AG04450 (cell line): ENCODE measurements around the gene VAC14. TPM values are rescaled to one million over a fixed set of nuclear protein-coding genes. Genes with fewer than 3 reads are reported as not detected.

ENCODE experiments used
- CTCF ChIA-PET: fragments of 300-600, 350-600 bp; formaldehyde crosslinking; extraction: SDS; loops from one replicate; lab custom pipeline; 2022; ENCODE audit warnings: antibody characterized with exemption, inconsistent platforms; lab: Charles Lee
- POLR2A ChIA-PET: fragments of 350-600 bp; formaldehyde crosslinking; extraction: SDS; loops from one replicate; lab custom pipeline; 2021; ENCODE audit warnings: antibody characterized with exemption, inconsistent platforms; lab: Yijun Ruan, JAX
- DNase-seq: peaks from one replicate; pipeline ENCODE4 v3.0.0-alpha.2; 2011; ENCODE audit warnings: low read depth, low spot score
- H3K27ac ChIP-seq: one replicate; pipeline ENCODE4 v1.5.1; 2012; ENCODE audit warnings: low read depth, low read length, control low read depth
- H3K27me3 ChIP-seq: one replicate; pipeline ENCODE4 v1.6.0; 2012; ENCODE audit warnings: low read length; ENCODE audit not compliant: control insufficient read depth, insufficient read depth
- H3K4me3 ChIP-seq: 2 replicates; pipeline ENCODE4 v1.5.1; 2011; ENCODE audit warnings: mild to moderate bottlenecking, low read depth, low read length, control low read depth
- H3K9me3 ChIP-seq: 2 replicates; pipeline ENCODE4 v1.5.1; 2012; ENCODE audit warnings: low read length; ENCODE audit not compliant: control insufficient read depth, insufficient read depth
- polyA plus RNA-seq: library from polyadenylated mRNA; depleted of rRNA; stranded (reverse); fragments of >200 nt; gene quantifications from 2 replicates; pipeline ENCODE4 v1.2.3, GENCODE V29; 2011
- TF ChIP-seq, protein P1 (sequence below): IDR thresholded peaks from 2 replicates; pipeline ENCODE4 v1.5.1; 2011; ENCODE audit warnings: low read depth, low read length, control low read depth, inconsistent platforms

VAC14 gene
- polyA plus RNA-seq, 1 experiment: 30.2 TPM

DNA sequence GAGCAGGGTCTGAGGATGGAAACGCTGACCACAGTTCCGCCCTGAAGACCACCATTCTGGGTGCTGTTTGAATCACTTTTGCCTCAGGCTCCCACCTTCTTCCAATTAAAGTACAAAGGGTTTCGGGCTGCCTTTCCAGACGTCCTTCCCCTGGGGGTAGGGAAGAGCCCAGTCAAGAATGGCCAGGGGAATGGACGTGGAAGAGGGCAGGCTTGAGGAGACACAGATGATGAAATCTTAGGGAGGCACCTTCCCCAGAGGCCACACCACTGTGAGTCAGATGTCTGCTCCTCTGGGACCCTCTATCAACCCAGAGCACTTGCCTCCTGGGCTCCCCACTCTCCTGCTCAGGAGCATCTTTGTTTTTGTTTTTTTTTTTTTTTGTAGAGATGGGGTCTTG, 87.6 kb downstream of the VAC14 start:
- Histone ChIP-seq H3K9me3 (no peaks in the 10 kb centered on the region; the same call in 1 of the 2 replicates), H3K27me3 (no peaks in the 10 kb centered on the region), H3K4me3 (no peak overlapping the region), H3K27ac (peak overlapping the region; percentile 11)
- no peak for DNase-seq
- ChIA-PET POLR2A (interaction anchor here (0.9 kb wide), 1 partner anchor 10 kb away, joined by 6 read pairs; no protein-coding TSS in a partner anchor), CTCF (interaction anchor here (1.9 kb wide), 1 partner anchor 25 kb away, joined by 10 read pairs; no protein-coding TSS in a partner anchor)
- TF ChIP-seq, protein P1, sequence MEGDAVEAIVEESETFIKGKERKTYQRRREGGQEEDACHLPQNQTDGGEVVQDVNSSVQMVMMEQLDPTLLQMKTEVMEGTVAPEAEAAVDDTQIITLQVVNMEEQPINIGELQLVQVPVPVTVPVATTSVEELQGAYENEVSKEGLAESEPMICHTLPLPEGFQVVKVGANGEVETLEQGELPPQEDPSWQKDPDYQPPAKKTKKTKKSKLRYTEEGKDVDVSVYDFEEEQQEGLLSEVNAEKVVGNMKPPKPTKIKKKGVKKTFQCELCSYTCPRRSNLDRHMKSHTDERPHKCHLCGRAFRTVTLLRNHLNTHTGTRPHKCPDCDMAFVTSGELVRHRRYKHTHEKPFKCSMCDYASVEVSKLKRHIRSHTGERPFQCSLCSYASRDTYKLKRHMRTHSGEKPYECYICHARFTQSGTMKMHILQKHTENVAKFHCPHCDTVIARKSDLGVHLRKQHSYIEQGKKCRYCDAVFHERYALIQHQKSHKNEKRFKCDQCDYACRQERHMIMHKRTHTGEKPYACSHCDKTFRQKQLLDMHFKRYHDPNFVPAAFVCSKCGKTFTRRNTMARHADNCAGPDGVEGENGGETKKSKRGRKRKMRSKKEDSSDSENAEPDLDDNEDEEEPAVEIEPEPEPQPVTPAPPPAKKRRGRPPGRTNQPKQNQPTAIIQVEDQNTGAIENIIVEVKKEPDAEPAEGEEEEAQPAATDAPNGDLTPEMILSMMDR: no peak

DNA sequence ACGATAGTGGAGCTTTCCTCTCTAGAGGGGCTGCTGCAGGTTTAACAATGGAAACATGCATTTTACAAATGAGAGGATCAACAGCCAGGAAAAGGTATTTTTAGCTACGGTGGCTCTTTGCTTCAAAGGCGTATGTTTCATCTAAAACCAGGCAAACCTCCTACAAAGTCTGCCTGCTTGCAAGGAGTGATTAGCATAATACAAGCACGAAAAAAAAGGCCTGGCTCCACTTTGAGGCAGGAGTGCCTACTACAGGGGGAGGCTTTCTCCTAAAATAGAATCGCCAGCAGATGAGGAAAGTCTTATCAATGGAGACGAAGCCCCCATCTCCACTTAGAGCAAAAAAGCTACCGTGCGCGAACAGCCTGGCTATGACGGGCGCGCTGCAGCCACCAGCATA, 88.0 kb downstream of the VAC14 start:
- POLR2A ChIA-PET: interaction anchor here (0.9 kb wide), 1 partner anchor 10 kb away, joined by 6 read pairs; no protein-coding TSS in a partner anchor
- H3K27ac ChIP-seq: no peak overlapping the region
- no peak for DNase-seq
- H3K4me3 ChIP-seq: no peak overlapping the region
- no peaks in the 10 kb centered on the region; the same call in 1 of the 2 replicates for H3K9me3 ChIP-seq
- CTCF ChIA-PET: no interaction called here
- no peaks in the 10 kb centered on the region for H3K27me3 ChIP-seq
- TF ChIP-seq, protein P1: no peak

DNA sequence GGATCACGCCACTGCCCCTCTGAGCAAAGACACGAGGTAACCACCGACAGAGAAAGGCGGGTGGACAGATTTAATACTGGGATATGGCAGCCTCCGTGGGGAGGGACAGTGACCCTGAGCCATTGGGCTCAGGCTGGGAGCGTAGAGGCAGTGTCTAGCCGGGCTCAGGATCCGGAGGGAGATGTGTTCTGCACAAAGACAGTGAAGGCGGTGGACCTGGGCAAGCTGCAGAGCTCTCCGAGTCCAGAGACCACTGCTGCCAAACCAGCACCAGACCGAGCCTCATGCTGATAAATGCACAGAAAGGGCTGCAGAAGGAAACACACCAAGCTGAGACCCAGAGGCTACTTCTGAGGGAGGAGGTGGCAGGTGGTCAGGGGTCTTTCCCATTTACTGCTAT, 88.6 kb downstream of the VAC14 start:
- H3K4me3 ChIP-seq: no peak overlapping the region
- TF ChIP-seq, protein P1: no peak
- no peak overlapping the region for H3K27ac ChIP-seq
- no peaks in the 10 kb centered on the region for H3K27me3 ChIP-seq
- no peak for DNase-seq
- ChIA-PET CTCF (no interaction called here), POLR2A (no interaction called here)
- no peaks in the 10 kb centered on the region; the same call in 1 of the 2 replicates for H3K9me3 ChIP-seq

DNA sequence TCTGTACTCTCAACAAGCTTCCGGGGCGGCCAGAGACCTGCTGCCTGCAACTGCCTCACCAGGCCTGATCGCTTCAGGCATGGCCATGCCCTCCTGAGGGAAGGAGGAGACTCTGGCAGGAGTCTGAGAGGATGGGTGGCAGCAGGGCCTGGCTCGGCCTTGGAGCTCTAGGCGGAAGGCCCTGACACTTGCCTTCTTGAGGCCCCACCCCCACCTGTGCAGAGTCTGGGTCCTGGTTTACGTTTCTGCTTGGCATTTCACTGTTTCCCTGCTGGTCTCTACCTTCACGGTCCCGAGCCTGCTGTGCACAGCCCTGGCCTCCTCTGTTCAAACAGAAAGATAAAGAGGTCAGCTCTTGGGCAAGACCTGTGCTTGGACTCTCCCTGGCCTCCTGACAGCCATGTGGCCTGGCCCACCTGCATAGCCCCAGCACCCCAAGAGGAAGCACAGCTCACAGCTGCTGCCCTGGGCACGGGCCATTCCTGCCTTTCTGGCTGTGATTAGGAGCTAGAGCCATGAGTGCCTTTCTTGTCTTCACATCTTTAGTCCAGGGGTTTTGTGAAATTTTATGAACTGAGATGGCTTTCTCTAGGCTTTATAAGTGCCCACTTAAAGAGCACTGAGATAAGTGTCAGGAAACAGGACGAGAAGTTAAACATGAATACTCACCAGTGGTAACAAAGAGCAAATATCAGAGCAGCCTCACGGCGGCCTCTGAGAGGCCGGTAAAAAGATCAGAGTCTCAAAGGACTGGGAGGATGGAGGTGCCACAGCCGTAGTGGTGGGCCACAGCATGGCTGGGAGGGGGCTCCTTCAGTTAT, 89.5 kb downstream of the VAC14 start:
- Histone ChIP-seq H3K4me3 (no peak overlapping the region), H3K27ac (no peak overlapping the region), H3K9me3 (no peaks in the 10 kb centered on the region; the same call in 1 of the 2 replicates), H3K27me3 (no peaks in the 10 kb centered on the region)
- ChIA-PET POLR2A (no interaction called here), CTCF (interaction anchor here (0.8 kb wide), 1 partner anchor 26 kb away, joined by 3 read pairs; no protein-coding TSS in a partner anchor)
- TF ChIP-seq, protein P1: no peak
- DNase-seq: no peak
